Esophagus muscularis mucosa (tissue), 4 donors: Measurements from ENCODE around the gene ZNF460.

Source experiments
- CTCF ChIP-seq, 3 experiments: fragments of 200-600 bp in 2 of 3; fragments of 450-650 bp in 1 of 3; sonication (generic) in 2 of 3; IDR thresholded peaks; one replicate each; pipeline ENCODE4 v1.5.1; 2017 to 2019; ENCODE audit warnings: antibody characterized with exemption in 3 of 3, mild to moderate bottlenecking in 2 of 3, moderate library complexity in 1 of 3
- EP300 ChIP-seq: sonication (generic); formaldehyde crosslinking; IDR thresholded peaks from one replicate; pipeline ENCODE4 v1.6.1; 2017; ENCODE audit warnings: antibody characterized with exemption
- POLR2A ChIP-seq: fragments of 450-650 bp; IDR thresholded peaks from one replicate; pipeline ENCODE4 v1.6.1; 2017; ENCODE audit warnings: antibody characterized with exemption, moderate library complexity, mild to moderate bottlenecking, low read depth
- POLR2AphosphoS5 ChIP-seq, 2 donors: sonication (generic); formaldehyde crosslinking; IDR thresholded peaks; one replicate each; pipeline ENCODE4 v1.6.1; 2017; ENCODE audit warnings: antibody characterized with exemption in 2 of 2

- no peak for TF ChIP-seq CTCF (IDR thresholded peaks at IDR 0.05)
- TF ChIP-seq POLR2A, result no peak
- TF ChIP-seq POLR2AphosphoS5 (IDR thresholded peaks at IDR 0.05), result no peak
- no peak for TF ChIP-seq EP300
Observed at GRCh38 chr19:57314146-57314545, 33.9 kb downstream of the ZNF460 start.
